Epidermal melanocyte (primary cell): ENCODE data around the gene BAIAP3.

ENCODE experiments used
- DNase-seq: peaks from one replicate; pipeline ENCODE4 v3.0.0; 2011; ENCODE audit warnings: low spot score; ENCODE audit not compliant: insufficient read length

The BAIAP3 gene

DNA sequence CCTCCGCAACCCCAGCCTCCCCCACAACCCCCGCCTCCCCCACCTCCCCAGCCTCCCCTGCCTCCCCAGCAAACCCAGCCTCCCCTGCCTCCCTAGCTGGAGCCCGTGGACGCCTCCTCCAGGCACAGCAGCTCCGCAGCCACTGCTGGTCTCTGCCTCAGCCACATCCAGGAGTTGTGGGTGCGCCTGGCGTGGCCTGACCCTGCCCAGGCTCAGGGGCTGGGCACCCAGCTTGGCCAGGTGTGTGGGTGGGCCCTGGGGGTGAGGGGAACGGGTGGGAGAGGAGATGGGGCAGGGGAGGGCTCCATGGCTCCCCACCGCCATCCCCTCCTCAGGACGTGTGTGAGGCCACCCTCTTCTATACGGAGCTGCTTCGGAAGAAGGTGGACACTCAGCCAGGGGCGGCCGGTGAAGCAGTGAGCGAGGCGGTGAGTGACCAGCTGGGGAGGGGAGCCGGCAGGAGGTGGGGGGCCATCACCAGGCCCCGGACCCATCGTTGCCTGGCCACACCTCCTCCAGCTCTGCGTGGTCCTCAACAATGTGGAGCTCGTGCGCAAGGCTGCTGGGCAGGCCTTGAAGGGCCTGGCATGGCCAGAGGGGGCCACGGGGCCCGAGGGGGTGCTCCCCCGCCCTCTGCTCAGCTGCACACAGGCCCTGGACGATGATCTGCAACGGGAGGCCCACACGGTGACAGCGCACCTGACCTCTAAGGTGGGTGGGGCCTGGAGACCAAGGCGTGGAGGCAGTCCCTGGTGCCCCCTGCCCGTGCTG, 12.4 kb downstream of the BAIAP3 start:
- DNase-seq = no peak

DNA sequence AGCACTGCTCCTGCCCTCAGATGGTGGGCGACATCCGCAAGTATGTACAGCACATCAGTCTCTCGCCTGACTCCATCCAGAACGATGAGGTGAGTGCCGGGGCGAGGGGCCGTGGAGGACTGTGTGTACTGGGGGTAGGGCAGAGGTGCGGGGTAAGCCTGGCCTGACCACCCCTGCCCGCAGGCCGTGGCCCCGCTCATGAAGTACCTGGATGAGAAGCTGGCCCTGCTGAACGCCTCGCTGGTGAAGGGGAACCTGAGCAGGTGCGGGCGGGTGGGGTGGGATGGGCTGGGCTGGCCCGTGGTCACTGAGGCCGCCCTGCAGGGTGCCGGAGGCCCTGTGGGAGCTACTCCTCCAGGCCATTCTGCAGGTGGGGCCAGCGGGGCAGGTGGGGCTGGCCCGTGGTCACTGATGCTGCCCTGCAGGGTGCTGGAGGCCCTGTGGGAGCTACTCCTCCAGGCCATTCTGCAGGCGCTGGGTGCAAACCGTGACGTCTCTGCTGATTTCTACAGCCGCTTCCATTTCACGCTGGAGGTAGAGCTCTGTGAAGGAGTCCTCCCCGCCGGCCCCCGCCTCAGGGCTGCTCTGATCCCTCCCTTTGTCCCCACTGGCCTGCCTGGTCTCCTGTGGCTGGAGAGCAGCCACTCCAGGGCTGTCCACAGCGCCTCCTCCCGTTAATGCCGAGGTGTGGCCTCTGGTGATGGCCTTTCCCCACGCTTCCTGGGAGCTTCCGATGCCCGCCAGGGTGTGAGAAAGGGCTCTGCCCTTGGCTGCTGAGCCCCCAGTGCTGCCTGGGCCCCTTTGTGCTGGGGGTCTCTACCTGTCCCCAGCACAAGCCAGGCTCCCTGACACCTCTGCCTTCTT, 13.2 kb downstream of the BAIAP3 start:
- DNase-seq = no peak

DNA sequence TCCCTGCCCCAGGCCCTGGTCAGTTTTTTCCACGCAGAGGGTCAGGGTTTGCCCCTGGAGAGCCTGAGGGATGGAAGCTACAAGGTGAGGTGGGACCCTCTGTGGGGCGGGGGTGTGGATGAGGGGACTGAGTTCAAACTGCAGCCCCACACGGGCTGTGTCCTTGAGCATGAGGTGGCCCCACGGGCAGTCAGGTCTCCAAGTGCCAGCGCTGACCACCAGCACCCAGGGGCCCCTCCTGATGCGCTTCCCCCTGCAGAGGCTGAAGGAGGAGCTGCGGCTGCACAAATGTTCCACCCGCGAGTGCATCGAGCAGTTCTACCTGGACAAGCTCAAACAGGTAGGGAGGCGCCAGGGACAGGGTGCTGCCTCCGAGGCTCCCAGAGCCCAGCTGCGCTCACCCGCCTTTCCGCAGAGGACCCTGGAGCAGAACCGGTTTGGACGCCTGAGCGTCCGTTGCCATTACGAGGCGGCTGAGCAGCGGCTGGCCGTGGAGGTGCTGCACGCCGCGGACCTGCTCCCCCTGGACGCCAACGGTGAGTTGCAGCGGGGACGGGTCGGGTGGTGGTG, 13.9 kb downstream of the BAIAP3 start:
- DNase-seq = no peak

DNA sequence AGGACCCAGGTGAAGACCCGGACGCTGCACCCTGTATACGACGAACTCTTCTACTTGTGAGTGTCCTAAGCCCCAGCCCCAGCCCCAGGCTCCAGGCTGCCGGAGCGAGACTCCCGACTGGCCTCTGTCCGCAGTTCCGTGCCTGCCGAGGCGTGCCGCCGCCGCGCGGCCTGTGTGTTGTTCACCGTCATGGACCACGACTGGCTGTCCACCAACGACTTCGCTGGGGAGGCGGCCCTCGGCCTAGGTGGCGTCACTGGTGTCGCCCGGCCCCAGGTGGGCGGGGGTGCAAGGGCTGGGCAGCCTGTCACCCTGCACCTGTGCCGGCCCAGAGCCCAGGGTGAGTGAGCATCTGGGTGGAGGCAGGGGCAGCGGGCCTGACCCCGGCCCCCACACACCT, 14.5 kb downstream of the BAIAP3 start:
- DNase-seq = no peak

DNA sequence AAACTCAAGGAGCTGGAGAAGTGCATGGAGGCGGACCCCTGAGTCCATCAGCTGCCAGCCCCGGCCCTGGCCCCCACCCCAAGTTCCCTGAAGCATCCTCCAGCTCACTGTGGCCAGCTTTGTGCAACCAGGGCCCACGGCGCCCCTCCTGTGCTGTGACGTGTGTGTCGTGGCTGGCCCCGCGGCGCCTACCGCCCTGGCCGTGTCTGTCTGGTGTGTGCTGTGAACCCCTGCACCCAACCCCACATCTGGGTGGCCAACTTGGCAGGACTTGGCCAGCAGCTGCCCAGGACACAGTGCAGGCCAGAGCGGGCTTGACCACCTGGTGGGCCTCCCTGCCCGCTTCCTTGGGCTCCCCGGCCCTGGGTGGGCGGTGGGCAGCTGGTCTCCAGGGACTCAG, 15.0 kb downstream of the BAIAP3 start:
- DNase-seq = no peak

DNA sequence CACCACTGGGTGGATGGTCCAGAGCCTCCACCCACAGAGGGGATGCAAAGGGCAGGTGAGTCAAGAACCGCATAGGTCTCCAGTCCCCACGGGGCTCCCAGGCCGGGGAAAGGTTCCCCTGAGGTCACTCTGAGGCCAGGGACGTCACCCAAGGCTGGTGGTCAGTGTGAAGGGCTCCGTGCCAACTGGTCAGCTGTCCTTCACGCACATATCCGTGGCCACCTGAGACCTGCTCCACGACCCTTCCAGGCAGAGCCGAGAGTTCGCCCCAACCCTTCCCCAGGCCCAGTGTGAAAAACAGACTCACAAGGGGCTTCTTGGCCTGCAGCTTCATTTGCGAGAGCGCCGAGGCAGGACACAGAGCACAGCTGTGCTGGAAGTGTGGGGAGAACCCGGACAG, 15.5 kb downstream of the BAIAP3 start:
- no peak for DNase-seq

DNA sequence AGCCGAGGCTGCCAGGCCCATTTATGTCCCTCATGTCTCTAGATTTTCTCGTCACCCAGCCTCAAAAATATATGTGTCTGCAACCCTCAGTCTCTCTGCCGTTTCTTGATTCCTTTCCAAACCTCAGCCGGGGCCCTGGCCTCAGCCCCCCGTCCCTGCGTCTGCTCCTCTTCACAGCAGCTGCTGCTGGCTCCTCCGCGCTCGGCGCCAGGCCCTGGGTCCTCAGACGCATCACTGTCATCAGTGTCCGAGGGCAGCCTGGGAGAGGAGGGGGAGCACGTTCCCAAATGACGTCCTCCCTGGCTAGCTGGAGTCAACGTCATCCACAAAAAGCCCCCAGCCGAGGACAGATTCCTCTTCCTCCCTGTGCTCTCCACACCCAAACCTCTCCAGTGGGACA, 15.9 kb downstream of the BAIAP3 start:
- no peak for DNase-seq

DNA sequence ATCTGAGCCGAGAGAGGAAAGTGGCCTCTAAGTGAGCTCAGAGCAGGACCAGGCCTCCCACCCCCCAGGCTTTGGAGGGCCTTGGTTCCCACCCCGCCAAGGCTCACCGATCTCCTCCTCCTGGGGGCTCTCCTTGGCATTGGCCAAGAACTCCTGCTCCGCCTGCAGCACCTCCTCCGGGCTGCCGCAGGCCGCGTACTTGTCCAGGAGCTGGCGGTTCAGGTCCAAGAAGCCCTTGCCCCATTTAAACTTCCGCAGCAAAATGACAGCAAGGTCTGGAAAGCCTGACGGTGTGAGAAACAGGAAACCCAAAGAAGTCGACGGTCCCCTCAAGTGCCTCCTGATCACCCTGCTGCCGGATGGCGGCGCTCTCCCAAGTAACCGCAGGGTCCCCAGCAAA, 16.5 kb downstream of the BAIAP3 start:
- no peak for DNase-seq

DNA sequence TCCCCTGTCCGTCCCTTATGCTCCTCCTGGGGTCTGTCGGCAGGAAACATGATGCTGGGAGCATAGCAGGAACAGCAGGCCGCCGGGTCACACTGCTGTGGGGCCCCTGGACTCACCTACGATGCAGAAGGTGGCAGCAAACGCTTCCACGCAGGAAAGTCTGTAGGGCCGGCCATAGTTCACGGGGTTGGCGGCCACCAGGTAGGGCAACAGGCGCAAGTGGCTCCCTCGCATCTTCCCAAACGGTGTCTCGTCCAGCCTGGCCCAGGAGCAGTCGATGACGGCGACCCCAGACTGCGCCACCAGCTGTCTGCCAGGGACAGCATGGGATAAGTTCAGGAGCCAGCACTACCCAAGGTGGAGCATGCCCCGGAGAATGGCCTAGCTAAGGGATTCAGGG, 17.2 kb downstream of the BAIAP3 start:
- DNase-seq = no peak

DNA sequence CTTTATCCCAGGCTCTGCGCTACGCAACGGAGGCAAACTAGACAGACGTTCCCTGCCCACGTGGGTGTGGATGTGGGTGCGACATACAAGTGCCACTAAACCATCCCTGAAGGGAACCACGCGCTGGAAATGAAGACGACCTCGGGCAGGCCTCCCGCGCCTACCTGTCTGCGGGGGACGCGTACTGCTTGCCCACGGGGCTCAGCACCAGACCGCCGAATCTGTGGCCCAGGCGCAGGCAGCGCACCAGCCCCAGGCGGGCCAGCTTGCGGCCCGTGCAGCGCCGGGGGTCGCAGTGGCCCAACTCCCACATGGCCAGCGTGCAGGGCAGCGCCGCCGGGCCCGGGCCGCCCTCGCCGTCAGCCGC, 17.8 kb downstream of the BAIAP3 start:
- no peak for DNase-seq

DNA sequence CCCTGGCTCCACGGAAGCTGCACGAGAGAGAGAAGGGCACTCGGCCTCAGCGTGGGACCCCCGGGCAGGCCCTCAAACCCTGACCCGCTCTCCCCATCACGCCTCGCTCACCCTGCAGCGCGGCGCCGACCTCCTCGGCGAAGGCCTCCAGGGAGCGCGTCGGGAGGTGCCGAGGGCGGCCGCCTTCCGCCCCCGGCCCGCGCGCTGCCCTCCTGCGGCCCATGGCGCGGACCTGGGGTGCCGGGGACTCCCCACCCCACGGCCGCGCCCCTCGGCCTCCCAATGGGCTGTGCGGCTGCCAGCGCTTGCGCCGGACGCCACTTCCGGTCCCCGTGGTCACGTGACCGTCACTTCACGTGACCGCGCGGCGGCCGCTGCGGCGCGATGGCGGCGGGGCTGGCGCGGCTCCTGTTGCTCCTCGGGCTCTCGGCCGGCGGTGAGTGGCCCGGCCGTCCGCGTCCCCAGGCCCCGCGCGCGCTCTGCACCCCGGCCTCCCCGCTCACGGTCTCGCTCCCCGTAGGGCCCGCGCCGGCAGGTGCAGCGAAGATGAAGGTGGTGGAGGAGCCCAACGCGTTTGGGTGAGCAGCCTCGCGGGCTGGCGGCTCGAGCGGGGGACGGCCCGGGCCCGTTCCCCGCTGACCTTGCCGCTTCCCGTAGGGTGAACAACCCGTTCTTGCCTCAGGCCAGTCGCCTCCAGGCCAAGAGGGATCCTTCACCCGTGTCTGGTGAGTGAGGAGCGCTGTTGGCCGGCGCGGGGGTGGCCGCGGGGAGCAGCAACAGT, 18.3 kb downstream of the BAIAP3 start, which contains the start of the genes GNPTG and TSR3:
TSS of gene GNPTG (plus strand) at position 350 of the 781 bp plus-strand sequence. CDS start at position 385, 35 bp downstream.
TSS of gene TSR3 (minus strand) at position 297 of the 781 bp plus-strand sequence. CDS start at position 223, 74 bp downstream.
- DNase-seq = peak; percentile 86

DNA sequence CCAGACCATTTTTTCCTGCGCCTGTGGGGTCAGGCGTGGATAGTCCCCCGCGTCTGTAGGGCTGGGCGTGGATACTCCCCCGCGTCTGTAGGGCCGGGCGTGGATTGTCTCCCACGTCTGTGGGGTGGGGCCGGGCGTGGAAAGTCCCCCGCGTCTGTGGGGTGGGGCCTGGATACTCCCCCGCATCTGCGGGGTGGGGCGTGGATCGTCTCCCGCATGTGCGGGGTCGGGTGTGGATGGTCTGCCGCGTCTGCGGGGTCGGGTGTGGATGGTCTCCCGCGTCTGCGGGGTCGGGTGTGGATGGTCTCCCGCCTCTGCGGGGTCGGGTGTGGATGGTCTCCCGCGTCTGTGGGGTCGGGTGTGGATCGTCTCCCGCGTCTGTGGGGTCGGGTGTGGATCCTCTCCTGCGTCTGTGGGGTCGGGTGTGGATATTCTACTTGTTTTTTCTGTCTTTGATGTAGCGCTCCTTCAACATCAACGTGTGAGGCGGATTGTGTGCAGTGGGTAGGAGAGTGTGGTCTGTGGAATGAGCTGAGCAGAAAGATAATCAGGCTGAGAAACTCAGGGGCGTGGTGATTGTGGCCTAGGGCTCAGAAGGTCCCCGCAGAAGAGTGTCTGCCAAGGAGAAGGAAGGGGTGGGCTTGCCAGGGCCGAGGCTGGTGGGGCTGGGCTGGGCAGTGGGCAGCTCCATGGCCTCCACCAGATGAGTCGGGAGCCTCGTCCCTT, 21.5 kb downstream of the BAIAP3 start:
- DNase-seq = no peak

DNA sequence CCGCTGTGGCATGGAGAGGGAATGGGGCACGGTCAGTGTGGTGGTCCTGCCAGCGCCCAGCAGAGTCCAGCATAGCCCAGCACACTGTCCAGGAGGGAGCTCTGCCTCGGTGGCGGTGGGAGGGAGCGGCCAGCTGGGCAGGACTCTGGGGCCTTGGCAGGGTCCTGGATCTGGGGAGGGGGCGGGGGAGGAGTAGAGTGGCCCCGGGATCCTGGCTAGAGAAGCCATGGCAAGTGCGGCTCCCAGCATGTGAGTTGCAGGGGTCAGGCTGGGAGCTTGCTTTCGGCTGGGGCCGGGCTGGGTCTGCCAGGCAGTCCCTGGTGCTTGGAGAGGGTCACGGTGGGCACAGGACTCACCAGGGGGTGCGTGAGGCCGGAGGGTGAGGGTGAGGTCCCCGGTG, 22.1 kb downstream of the BAIAP3 start:
- DNase-seq = no peak

DNA sequence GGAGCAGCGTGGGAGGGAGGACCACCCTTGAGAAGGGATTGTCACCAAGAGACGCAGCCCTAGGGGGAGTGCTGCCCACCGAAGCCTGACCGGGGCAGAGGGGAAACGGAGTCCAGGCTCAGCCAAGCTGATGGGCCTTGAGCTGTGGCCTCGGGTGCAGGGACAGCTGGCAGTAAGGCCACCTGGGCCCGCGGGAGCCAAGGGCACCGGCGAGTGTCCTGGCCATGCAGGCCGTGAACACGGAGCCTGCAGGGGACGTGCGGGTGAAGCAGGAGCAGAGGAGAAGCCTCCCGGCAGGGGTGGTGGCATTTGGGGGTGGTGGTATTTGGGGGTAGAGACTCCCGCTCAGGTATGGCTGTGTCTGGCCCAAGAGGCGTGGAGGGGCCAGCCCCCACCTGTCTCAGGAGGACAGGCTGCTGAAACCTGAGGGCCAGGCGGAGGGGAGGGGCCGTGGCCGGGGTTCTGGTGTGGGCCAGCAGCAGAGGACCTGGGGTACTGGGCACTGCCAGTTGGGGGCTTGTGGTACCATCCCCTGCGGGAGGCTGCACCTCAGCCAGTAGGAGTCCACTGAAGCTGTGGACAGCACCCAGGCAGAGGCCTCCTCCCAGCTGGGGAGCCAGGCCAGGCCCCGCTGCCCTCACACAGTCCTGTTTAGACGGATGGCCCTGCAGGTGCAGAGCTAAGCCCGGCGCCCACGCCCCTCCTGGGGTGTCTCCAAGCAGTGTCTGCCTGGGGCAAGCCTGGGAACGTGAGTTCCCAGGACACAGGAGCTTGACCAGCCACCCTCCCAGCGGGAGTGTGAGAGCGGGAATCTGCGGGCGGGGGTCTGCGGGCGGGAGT, 22.8 kb downstream of the BAIAP3 start:
- no peak for DNase-seq

DNA sequence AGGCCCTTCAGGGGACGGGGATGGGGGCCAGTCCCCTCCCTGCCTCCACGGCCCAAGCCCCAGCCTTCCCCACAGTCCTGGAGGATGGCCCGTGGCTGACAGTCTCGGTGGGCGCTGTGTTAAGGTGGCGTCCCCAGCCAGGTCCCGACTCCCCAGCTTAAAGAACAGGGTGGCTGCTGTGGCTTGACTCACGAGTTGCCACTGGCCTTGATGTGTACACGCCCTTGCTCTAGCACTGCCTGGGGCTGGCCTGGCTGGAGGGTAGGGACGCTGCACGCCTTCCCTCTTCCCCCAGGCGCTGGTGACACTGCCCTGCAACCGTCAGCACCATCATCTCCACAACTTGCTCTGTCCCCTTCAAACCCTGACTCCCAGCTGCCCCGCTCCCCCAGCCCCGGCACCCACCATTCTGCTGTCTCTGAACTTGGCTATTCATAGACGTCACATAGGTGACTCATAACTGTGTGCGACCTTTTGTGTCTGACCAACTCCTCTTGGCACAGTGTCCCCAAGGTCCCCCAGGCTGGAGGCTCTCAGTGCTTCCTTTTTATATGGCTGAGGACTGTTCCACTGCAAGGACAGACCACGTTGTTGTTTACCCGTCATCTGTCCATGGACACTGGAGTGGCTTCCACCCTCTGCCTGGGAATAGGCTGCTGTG, 24.6 kb downstream of the BAIAP3 start:
- no peak for DNase-seq

DNA sequence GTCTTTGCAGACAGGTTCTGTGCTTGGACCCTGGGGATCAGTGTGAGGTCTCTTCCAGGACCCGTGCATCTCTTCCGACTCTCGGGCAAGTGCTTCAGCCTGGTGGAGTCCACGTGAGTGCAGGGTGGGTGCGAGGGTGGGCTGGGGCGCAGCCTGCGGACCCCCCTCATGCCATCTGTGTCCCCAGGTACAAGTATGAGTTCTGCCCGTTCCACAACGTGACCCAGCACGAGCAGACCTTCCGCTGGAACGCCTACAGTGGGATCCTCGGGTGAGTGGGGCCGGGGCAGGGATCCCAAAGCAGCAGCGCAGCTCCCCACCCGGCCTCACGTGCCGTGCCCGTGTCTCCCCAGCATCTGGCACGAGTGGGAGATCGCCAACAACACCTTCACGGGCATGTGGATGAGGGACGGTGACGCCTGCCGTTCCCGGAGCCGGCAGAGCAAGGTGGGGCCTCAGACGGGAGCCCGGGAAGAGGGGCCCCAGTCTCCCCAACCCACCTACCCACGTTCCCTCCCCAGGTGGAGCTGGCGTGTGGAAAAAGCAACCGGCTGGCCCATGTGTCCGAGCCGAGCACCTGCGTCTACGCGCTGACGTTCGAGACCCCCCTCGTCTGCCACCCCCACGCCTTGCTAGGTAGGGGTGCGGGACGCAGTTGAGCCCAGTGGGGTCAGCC, 28.4 kb downstream of the BAIAP3 start:
- no peak for DNase-seq

DNA sequence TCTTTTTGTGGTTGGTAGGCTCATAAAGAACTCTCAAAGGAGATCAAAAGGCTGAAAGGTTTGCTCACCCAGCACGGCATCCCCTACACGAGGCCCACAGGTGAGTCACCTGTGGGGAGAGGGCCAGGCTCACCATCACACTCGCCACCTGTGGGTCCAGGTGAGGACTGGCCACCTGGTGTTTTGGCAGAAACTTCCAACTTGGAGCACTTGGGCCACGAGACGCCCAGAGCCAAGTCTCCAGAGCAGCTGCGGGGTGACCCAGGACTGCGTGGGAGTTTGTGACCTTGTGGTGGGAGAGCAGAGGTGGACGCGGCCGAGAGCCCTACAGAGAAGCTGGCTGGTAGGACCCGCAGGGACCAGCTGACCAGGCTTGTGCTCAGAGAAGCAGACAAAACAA, 29.4 kb downstream of the BAIAP3 start:
- DNase-seq = no peak

DNA sequence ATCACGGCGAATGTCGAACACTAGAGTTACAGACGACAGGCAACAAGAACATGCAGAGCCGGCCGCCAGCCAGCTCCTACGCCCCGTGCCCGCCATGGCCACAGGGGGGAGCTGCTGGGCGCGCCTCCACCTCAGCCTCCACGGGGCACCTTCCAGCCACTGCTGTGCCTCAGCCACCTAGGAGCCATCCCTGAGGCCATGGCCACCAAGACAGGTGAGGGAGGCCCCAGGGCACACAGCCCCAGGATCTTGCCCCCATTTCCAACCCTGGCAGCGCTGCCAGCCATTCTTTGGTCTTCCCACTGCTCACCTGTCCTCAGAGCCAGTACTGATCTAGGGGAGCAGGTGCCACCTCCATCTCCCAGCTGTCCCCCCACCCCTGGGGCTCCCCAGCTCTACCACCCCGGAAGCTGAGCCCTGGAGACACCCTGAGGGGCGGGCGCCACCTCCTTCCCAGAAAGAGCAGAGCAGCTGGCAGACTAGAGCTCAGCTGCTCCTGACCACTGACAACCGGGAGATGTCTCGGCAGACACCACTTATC, 30.1 kb downstream of the BAIAP3 start:
- peak; percentile 66 for DNase-seq
